HepG2 (cell line): ENCODE measurements around the gene THY1. TPM values are rescaled to one million over a fixed set of nuclear protein-coding genes. Genes with fewer than 3 reads are reported as not detected.

Experiments used
- AHR ChIP-seq: IDR thresholded peaks from 2 replicates; pipeline ENCODE4 v1.6.1; 2018; ENCODE audit warnings: missing genetic modification reagents, missing compliant biosample characterization
- ATF7 ChIP-seq, 2 experiments: fragments of 450-650 bp in 1 of 2; sonication (generic) in 1 of 2; formaldehyde crosslinking in 1 of 2; IDR thresholded peaks; 2 replicates each; pipeline versions ENCODE4 v1.4.0 to v1.6.1; 2016 to 2020; ENCODE audit warnings: antibody characterized with exemption in 1 of 2, mild to moderate bottlenecking in 1 of 2, missing genetic modification reagents in 1 of 2
- FOSL2 ChIP-seq: sonication (generic); formaldehyde crosslinking; IDR thresholded peaks from 2 replicates; pipeline ENCODE4 v1.4.0; 2020; ENCODE audit warnings: missing genetic modification reagents
- ISX ChIP-seq: sonication (generic); formaldehyde crosslinking; conservative IDR thresholded peaks from 2 replicates; pipeline ENCODE4 v1.5.0; 2020; ENCODE audit warnings: missing genetic modification reagents
- KLF13 ChIP-seq: sonication (generic); formaldehyde crosslinking; IDR thresholded peaks from 2 replicates; pipeline ENCODE4 v1.4.0; 2020; ENCODE audit warnings: mild to moderate bottlenecking, missing genetic modification reagents
- NFRKB ChIP-seq: fragments of 450-650 bp; IDR thresholded peaks from 2 replicates; pipeline ENCODE4 v1.6.1; 2017
- SRSF4 ChIP-seq: fragments of 200-400 bp; formaldehyde crosslinking; IDR thresholded peaks from one replicate; pipeline ENCODE4 v1.6.1; 2018; ENCODE audit warnings: mild to moderate bottlenecking, low read depth, low read length, moderate library complexity; ENCODE audit not compliant: poor library complexity, severe bottlenecking
- THAP11 ChIP-seq: IDR thresholded peaks from 2 replicates; pipeline ENCODE4 v1.6.1; 2016; ENCODE audit warnings: missing biosample characterization, missing genetic modification reagents
- TSC22D2 ChIP-seq: sonication (generic); formaldehyde crosslinking; IDR thresholded peaks from 2 replicates; pipeline ENCODE4 v1.5.1; 2020; ENCODE audit warnings: missing genetic modification reagents, mild to moderate bottlenecking, borderline replicate concordance
- ZBTB42 ChIP-seq: sonication (generic); formaldehyde crosslinking; IDR thresholded peaks from 2 replicates; pipeline ENCODE4 v1.5.0; 2020; ENCODE audit warnings: mild to moderate bottlenecking, missing genetic modification reagents
- ZBTB7A ChIP-seq: sonication (generic); formaldehyde crosslinking; IDR thresholded peaks from 2 replicates; pipeline ENCODE4 v1.8.0; 2022; ENCODE audit warnings: mild to moderate bottlenecking, missing genetic modification reagents
- ZNF136 ChIP-seq: sonication (generic); formaldehyde crosslinking; IDR thresholded peaks from 2 replicates; pipeline ENCODE4 v1.8.1; 2022; ENCODE audit warnings: low read depth, mild to moderate bottlenecking, moderate library complexity, missing genetic modification reagents
- ZNF44 ChIP-seq: sonication (generic); formaldehyde crosslinking; IDR thresholded peaks from 2 replicates; pipeline ENCODE4 v1.5.1; 2020; ENCODE audit warnings: mild to moderate bottlenecking, missing genetic modification reagents
- ZNF547 ChIP-seq: sonication (generic); formaldehyde crosslinking; IDR thresholded peaks from 2 replicates; pipeline ENCODE4 v1.5.1; 2020; ENCODE audit warnings: mild to moderate bottlenecking, missing genetic modification reagents
- ZNF562 ChIP-seq: sonication (generic); formaldehyde crosslinking; IDR thresholded peaks from 2 replicates; pipeline ENCODE4 v1.8.0; 2022; ENCODE audit warnings: missing genetic modification reagents, borderline replicate concordance
- ZNF724P ChIP-seq: sonication (generic); formaldehyde crosslinking; IDR thresholded peaks from 2 replicates; pipeline ENCODE4 v1.8.0; 2022; ENCODE audit warnings: missing genetic modification reagents, borderline replicate concordance
- ZNF75D ChIP-seq: sonication (generic); formaldehyde crosslinking; IDR thresholded peaks from 2 replicates; pipeline ENCODE4 v1.8.1; 2023; ENCODE audit warnings: missing genetic modification reagents, mild to moderate bottlenecking, borderline replicate concordance
- polyA plus RNA-seq, 8 experiments: library from polyadenylated mRNA; depleted of rRNA in 3 of 8; stranded (reverse) in 7 of 8; unstranded in 1 of 8; fragments of >200 nt; fragmentation: Illumina TruSeq in 4 of 8; extraction: Trizol in 4 of 8; gene quantifications; 2 replicates each; pipeline versions ENCODE4 v1.2.1 to v1.2.3, GENCODE V29; 2011 to 2016; ENCODE audit warnings: low read depth in 4 of 8, missing spikeins in 1 of 8, mixed read lengths in 1 of 8; ENCODE audit not compliant: insufficient read depth in 1 of 8
- total RNA-seq, 5 experiments: library from RNA; depleted of rRNA; stranded (reverse); fragments of >200 nt; fragmentation: Illumina TruSeq; extraction: Trizol; gene quantifications; 2 replicates each; pipeline ENCODE4 v1.2.3, GENCODE V29; 2016; ENCODE audit warnings: low read depth in 1 of 5
- TF ChIP-seq, protein P1 (sequence below): sonication (generic); formaldehyde crosslinking; IDR thresholded peaks from 2 replicates; pipeline ENCODE4 v1.4.0; 2020; ENCODE audit warnings: missing genetic modification reagents
- TF ChIP-seq, protein P2 (sequence below): sonication (generic); formaldehyde crosslinking; IDR thresholded peaks from 2 replicates; pipeline ENCODE4 v1.5.0; 2020; ENCODE audit warnings: mild to moderate bottlenecking, missing genetic modification reagents
- TF ChIP-seq, protein P3 (sequence below): sonication (generic); formaldehyde crosslinking; IDR thresholded peaks from 2 replicates; pipeline ENCODE4 v1.5.0; 2020; ENCODE audit warnings: missing genetic modification reagents
- TF ChIP-seq, protein P4 (sequence below): sonication (generic); formaldehyde crosslinking; conservative IDR thresholded peaks from 2 replicates; pipeline ENCODE4 v1.8.0; 2022; ENCODE audit warnings: mild to moderate bottlenecking, moderate library complexity, missing genetic modification reagents
- TF ChIP-seq, protein P5 (sequence below): sonication (generic); formaldehyde crosslinking; IDR thresholded peaks from 2 replicates; pipeline ENCODE4 v1.4.0; 2020; ENCODE audit warnings: mild to moderate bottlenecking, missing genetic modification reagents

THY1 gene
- total and polyA plus RNA-seq, 2 of the 13 experiments (the other 11 are each of a cell fraction or from before 2014, with no cell fraction given) = not detected

DNA sequence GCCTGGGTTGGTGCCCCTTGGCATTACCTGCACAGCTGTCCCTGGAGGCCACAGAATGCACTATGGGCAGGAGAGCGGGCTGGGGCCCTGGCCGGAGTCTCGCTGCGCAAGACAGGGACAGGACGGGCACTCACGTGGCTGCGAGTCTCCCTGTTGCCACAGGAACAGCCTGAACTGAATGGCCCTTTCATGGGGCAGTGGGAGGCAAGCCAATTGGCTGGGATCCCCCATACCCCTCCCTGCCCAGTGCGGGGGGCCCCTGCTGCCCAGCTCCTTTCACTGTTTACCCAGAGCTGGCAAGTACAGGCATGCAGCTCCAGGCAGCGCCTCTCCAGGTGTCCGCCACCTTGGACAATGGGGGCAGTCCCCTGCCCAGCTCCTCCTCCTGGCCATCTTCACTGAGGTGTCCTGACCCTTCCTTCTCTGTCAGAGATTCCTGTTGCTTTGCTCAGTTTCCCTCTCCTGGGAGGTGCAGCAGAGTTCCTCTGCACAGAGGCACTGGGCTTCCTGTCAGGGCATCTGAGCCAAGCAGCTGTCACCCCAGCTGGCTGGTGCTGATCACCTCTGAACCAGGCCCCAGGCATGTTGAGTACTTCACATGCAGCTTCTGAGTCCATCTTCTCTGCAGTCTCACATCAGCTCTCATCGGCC lies 46.6 kb downstream of the THY1 start (continued):
- TF ChIP-seq ZNF75D (CRISPR knock-in tag) = no peak
- TF ChIP-seq, protein P1, sequence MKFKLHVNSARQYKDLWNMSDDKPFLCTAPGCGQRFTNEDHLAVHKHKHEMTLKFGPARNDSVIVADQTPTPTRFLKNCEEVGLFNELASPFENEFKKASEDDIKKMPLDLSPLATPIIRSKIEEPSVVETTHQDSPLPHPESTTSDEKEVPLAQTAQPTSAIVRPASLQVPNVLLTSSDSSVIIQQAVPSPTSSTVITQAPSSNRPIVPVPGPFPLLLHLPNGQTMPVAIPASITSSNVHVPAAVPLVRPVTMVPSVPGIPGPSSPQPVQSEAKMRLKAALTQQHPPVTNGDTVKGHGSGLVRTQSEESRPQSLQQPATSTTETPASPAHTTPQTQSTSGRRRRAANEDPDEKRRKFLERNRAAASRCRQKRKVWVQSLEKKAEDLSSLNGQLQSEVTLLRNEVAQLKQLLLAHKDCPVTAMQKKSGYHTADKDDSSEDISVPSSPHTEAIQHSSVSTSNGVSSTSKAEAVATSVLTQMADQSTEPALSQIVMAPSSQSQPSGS (CRISPR knock-in tag) = peak; percentile 73
- TF ChIP-seq, protein P2, sequence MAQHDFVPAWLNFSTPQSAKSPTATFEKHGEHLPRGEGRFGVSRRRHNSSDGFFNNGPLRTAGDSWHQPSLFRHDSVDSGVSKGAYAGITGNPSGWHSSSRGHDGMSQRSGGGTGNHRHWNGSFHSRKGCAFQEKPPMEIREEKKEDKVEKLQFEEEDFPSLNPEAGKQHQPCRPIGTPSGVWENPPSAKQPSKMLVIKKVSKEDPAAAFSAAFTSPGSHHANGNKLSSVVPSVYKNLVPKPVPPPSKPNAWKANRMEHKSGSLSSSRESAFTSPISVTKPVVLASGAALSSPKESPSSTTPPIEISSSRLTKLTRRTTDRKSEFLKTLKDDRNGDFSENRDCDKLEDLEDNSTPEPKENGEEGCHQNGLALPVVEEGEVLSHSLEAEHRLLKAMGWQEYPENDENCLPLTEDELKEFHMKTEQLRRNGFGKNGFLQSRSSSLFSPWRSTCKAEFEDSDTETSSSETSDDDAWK = no peak
- no peak for TF ChIP-seq ATF7 (IDR thresholded peaks at IDR 0.05)
- TF ChIP-seq ATF7 (CRISPR knock-in tag; IDR thresholded peaks at IDR 0.05) = no peak
- TF ChIP-seq, protein P3, sequence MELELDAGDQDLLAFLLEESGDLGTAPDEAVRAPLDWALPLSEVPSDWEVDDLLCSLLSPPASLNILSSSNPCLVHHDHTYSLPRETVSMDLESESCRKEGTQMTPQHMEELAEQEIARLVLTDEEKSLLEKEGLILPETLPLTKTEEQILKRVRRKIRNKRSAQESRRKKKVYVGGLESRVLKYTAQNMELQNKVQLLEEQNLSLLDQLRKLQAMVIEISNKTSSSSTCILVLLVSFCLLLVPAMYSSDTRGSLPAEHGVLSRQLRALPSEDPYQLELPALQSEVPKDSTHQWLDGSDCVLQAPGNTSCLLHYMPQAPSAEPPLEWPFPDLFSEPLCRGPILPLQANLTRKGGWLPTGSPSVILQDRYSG (CRISPR knock-in tag) = no peak
- TF ChIP-seq ZNF44 (CRISPR knock-in tag) = no peak
- no peak for TF ChIP-seq ZNF562 (CRISPR knock-in tag)
- TF ChIP-seq, protein P4, sequence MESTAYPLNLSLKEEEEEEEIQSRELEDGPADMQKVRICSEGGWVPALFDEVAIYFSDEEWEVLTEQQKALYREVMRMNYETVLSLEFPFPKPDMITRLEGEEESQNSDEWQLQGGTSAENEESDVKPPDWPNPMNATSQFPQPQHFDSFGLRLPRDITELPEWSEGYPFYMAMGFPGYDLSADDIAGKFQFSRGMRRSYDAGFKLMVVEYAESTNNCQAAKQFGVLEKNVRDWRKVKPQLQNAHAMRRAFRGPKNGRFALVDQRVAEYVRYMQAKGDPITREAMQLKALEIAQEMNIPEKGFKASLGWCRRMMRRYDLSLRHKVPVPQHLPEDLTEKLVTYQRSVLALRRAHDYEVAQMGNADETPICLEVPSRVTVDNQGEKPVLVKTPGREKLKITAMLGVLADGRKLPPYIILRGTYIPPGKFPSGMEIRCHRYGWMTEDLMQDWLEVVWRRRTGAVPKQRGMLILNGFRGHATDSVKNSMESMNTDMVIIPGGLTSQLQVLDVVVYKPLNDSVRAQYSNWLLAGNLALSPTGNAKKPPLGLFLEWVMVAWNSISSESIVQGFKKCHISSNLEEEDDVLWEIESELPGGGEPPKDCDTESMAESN (CRISPR knock-in tag) = no peak
- no peak for TF ChIP-seq ISX (CRISPR knock-in tag)
- no peak for TF ChIP-seq TSC22D2 (CRISPR knock-in tag)
- TF ChIP-seq THAP11 (CRISPR knock-in tag) = peak; percentile 50
- TF ChIP-seq ZNF136 (CRISPR knock-in tag) = no peak
- peak; percentile 50; the same call in 1 of the 2 replicates for TF ChIP-seq ZBTB7A (CRISPR knock-in tag)
- no peak for TF ChIP-seq ZNF547
- TF ChIP-seq SRSF4 = no peak
- no peak for TF ChIP-seq ZBTB42 (CRISPR knock-in tag)
- TF ChIP-seq NFRKB = no peak
- no peak for TF ChIP-seq ZNF724P (CRISPR knock-in tag)
- peak; percentile 36; the same call in 1 of the 2 replicates for TF ChIP-seq FOSL2 (CRISPR knock-in tag)
- TF ChIP-seq, protein P5, sequence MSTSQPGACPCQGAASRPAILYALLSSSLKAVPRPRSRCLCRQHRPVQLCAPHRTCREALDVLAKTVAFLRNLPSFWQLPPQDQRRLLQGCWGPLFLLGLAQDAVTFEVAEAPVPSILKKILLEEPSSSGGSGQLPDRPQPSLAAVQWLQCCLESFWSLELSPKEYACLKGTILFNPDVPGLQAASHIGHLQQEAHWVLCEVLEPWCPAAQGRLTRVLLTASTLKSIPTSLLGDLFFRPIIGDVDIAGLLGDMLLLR (CRISPR knock-in tag) = peak; percentile 94; the same call in 1 of the 2 replicates
- TF ChIP-seq AHR (CRISPR knock-in tag) = no peak
- no peak for TF ChIP-seq KLF13 (CRISPR knock-in tag)
